ENCODE measurements around the gene KPNA6.
"Not testable (repeated sequence)": the region's sequence is repeated elsewhere in the genome, so short reads cannot be mapped to it uniquely, and the experiment has no call there.

Gene KPNA6

GRCh38 chr1:32116531-32116930, 8.7 kb downstream of the KPNA6 start:
- no peak overlapping the region for H3K27ac ChIP-seq (ENCODE audit: low read length)
- no peak overlapping the region for H3K4me3 ChIP-seq (ENCODE audit: low read length in 2 of 2)
- H3K4me1 ChIP-seq (ENCODE audit: control insufficient read depth, insufficient read depth, low read length): peaks cover 6% of the 10 kb centered on the region
- no peaks in the 10 kb centered on the region for H3K27me3 ChIP-seq (ENCODE audit: control insufficient read depth in 1 of 2, insufficient read depth in 2 of 2, low read length in 2 of 2)
- H3K9ac ChIP-seq (ENCODE audit: low read length in 2 of 2): no peak overlapping the region
- H3K9me3 ChIP-seq (ENCODE audit: control insufficient read depth in 2 of 2, low read length in 2 of 2): no peaks in the 10 kb centered on the region
- no peaks in the 10 kb centered on the region for H3K36me3 ChIP-seq (ENCODE audit: control insufficient read depth in 2 of 2, insufficient read depth in 2 of 2, low read length in 2 of 2)

GRCh38 chr1:32122151-32122550, 14.3 kb downstream of the KPNA6 start:
- no peaks in the 10 kb centered on the region for H3K36me3 ChIP-seq (ENCODE audit: control insufficient read depth in 2 of 2, insufficient read depth in 2 of 2, low read length in 2 of 2)
- peaks cover 3% of the 10 kb centered on the region for H3K4me1 ChIP-seq (ENCODE audit: control insufficient read depth, insufficient read depth, low read length)
- no peaks in the 10 kb centered on the region for H3K9me3 ChIP-seq (ENCODE audit: control insufficient read depth in 2 of 2, low read length in 2 of 2)
- H3K9ac ChIP-seq (ENCODE audit: low read length in 2 of 2): no peak overlapping the region
- no peak overlapping the region for H3K27ac ChIP-seq (ENCODE audit: low read length)
- no peaks in the 10 kb centered on the region for H3K27me3 ChIP-seq (ENCODE audit: control insufficient read depth in 1 of 2, insufficient read depth in 2 of 2, low read length in 2 of 2)
- no peak overlapping the region for H3K4me3 ChIP-seq (ENCODE audit: low read length in 2 of 2)

GRCh38 chr1:32123361-32123760, 15.5 kb downstream of the KPNA6 start:
- not testable (repeated sequence) for H3K9me3 ChIP-seq (ENCODE audit: control insufficient read depth in 2 of 2, low read length in 2 of 2); H3K27ac ChIP-seq (ENCODE audit: low read length); H3K27me3 ChIP-seq (ENCODE audit: control insufficient read depth in 1 of 2, insufficient read depth in 2 of 2, low read length in 2 of 2); H3K4me3 ChIP-seq (ENCODE audit: low read length in 2 of 2); H3K4me1 ChIP-seq (ENCODE audit: control insufficient read depth, insufficient read depth, low read length); H3K36me3 ChIP-seq (ENCODE audit: control insufficient read depth in 2 of 2, insufficient read depth in 2 of 2, low read length in 2 of 2); H3K9ac ChIP-seq (ENCODE audit: low read length in 2 of 2)

GRCh38 chr1:32125313-32125712, 17.5 kb downstream of the KPNA6 start:
- Histone ChIP-seq H3K27me3 (ENCODE audit: control insufficient read depth in 1 of 2, insufficient read depth in 2 of 2, low read length in 2 of 2) (no peaks in the 10 kb centered on the region), H3K4me3 (ENCODE audit: low read length in 2 of 2) (no peak overlapping the region), H3K4me1 (ENCODE audit: control insufficient read depth, insufficient read depth, low read length) (peaks cover 3% of the 10 kb centered on the region), H3K36me3 (ENCODE audit: control insufficient read depth in 2 of 2, insufficient read depth in 2 of 2, low read length in 2 of 2) (peaks cover 0 to 2% of the 10 kb centered on the region in 2 donors), H3K27ac (ENCODE audit: low read length) (no peak overlapping the region), H3K9ac (ENCODE audit: low read length in 2 of 2) (no peak overlapping the region), H3K9me3 (ENCODE audit: control insufficient read depth in 2 of 2, low read length in 2 of 2) (no peaks in the 10 kb centered on the region)

- H3K4me3 ChIP-seq (ENCODE audit: low read length in 2 of 2): no peak overlapping the region
- H3K9me3 ChIP-seq (ENCODE audit: control insufficient read depth in 2 of 2, low read length in 2 of 2): no peaks in the 10 kb centered on the region
- H3K27ac ChIP-seq (ENCODE audit: low read length): no peak overlapping the region
- H3K36me3 ChIP-seq (ENCODE audit: control insufficient read depth in 2 of 2, insufficient read depth in 2 of 2, low read length in 2 of 2): peaks cover 0 to 2% of the 10 kb centered on the region in 2 donors
- no peaks in the 10 kb centered on the region for H3K27me3 ChIP-seq (ENCODE audit: control insufficient read depth in 1 of 2, insufficient read depth in 2 of 2, low read length in 2 of 2)
- no peaks in the 10 kb centered on the region for H3K4me1 ChIP-seq (ENCODE audit: control insufficient read depth, insufficient read depth, low read length)
- no peak overlapping the region for H3K9ac ChIP-seq (ENCODE audit: low read length in 2 of 2)
Measured at GRCh38 chr1:32126770-32127169, 18.9 kb downstream of the KPNA6 start.

GRCh38 chr1:32127409-32128198, 19.7 kb downstream of the KPNA6 start:
- Histone ChIP-seq H3K4me3 (ENCODE audit: low read length in 2 of 2) (no peak overlapping the region), H3K27me3 (ENCODE audit: control insufficient read depth in 1 of 2, insufficient read depth in 2 of 2, low read length in 2 of 2) (no peaks in the 10 kb centered on the region), H3K4me1 (ENCODE audit: control insufficient read depth, insufficient read depth, low read length) (no peaks in the 10 kb centered on the region), H3K27ac (ENCODE audit: low read length) (no peak overlapping the region), H3K36me3 (ENCODE audit: control insufficient read depth in 2 of 2, insufficient read depth in 2 of 2, low read length in 2 of 2) (peaks cover 0 to 2% of the 10 kb centered on the region in 2 donors), H3K9ac (ENCODE audit: low read length in 2 of 2) (no peak overlapping the region), H3K9me3 (ENCODE audit: control insufficient read depth in 2 of 2, low read length in 2 of 2) (no peaks in the 10 kb centered on the region)

- no peaks in the 10 kb centered on the region for H3K4me1 ChIP-seq (ENCODE audit: control insufficient read depth, insufficient read depth, low read length)
Measured at GRCh38 chr1:32128479-32128878, 20.6 kb downstream of the KPNA6 start.

GRCh38 chr1:32128964-32129363, 21.1 kb downstream of the KPNA6 start:
- Histone ChIP-seq H3K4me3 (ENCODE audit: low read length in 2 of 2) (no peak overlapping the region), H3K27me3 (ENCODE audit: control insufficient read depth in 1 of 2, insufficient read depth in 2 of 2, low read length in 2 of 2) (no peaks in the 10 kb centered on the region), H3K36me3 (ENCODE audit: control insufficient read depth in 2 of 2, insufficient read depth in 2 of 2, low read length in 2 of 2) (peaks cover 0 to 2% of the 10 kb centered on the region in 2 donors), H3K9ac (ENCODE audit: low read length in 2 of 2) (no peak overlapping the region), H3K9me3 (ENCODE audit: control insufficient read depth in 2 of 2, low read length in 2 of 2) (no peaks in the 10 kb centered on the region), H3K4me1 (ENCODE audit: control insufficient read depth, insufficient read depth, low read length) (no peaks in the 10 kb centered on the region), H3K27ac (ENCODE audit: low read length) (no peak overlapping the region)

More at GRCh38 chr1:32128479-32128878, 20.6 kb downstream of the KPNA6 start:
- Histone ChIP-seq H3K36me3 (ENCODE audit: control insufficient read depth in 2 of 2, insufficient read depth in 2 of 2, low read length in 2 of 2) (peaks cover 0 to 2% of the 10 kb centered on the region in 2 donors), H3K9me3 (ENCODE audit: control insufficient read depth in 2 of 2, low read length in 2 of 2) (no peaks in the 10 kb centered on the region), H3K9ac (ENCODE audit: low read length in 2 of 2) (no peak overlapping the region), H3K4me3 (ENCODE audit: low read length in 2 of 2) (no peak overlapping the region), H3K27ac (ENCODE audit: low read length) (no peak overlapping the region), H3K27me3 (ENCODE audit: control insufficient read depth in 1 of 2, insufficient read depth in 2 of 2, low read length in 2 of 2) (no peaks in the 10 kb centered on the region)

- not testable (repeated sequence) for H3K9me3 ChIP-seq (ENCODE audit: control insufficient read depth in 2 of 2, low read length in 2 of 2); H3K36me3 ChIP-seq (ENCODE audit: control insufficient read depth in 2 of 2, insufficient read depth in 2 of 2, low read length in 2 of 2); H3K27me3 ChIP-seq (ENCODE audit: control insufficient read depth in 1 of 2, insufficient read depth in 2 of 2, low read length in 2 of 2); H3K4me1 ChIP-seq (ENCODE audit: control insufficient read depth, insufficient read depth, low read length); H3K4me3 ChIP-seq (ENCODE audit: low read length in 2 of 2); H3K27ac ChIP-seq (ENCODE audit: low read length); H3K9ac ChIP-seq (ENCODE audit: low read length in 2 of 2)
Measured at GRCh38 chr1:32133950-32134280, 26.1 kb downstream of the KPNA6 start.

GRCh38 chr1:32137111-32137510, 29.3 kb downstream of the KPNA6 start:
- Histone ChIP-seq H3K27me3 (ENCODE audit: control insufficient read depth in 1 of 2, insufficient read depth in 2 of 2, low read length in 2 of 2) (no peaks in the 10 kb centered on the region), H3K9me3 (ENCODE audit: control insufficient read depth in 2 of 2, low read length in 2 of 2) (no peaks in the 10 kb centered on the region), H3K27ac (ENCODE audit: low read length) (no peak overlapping the region), H3K4me1 (ENCODE audit: control insufficient read depth, insufficient read depth, low read length) (no peaks in the 10 kb centered on the region), H3K36me3 (ENCODE audit: control insufficient read depth in 2 of 2, insufficient read depth in 2 of 2, low read length in 2 of 2) (no peaks in the 10 kb centered on the region), H3K4me3 (ENCODE audit: low read length in 2 of 2) (no peak overlapping the region), H3K9ac (ENCODE audit: low read length in 2 of 2) (no peak overlapping the region)

- no peaks in the 10 kb centered on the region for H3K36me3 ChIP-seq (ENCODE audit: control insufficient read depth in 2 of 2, insufficient read depth in 2 of 2, low read length in 2 of 2)
- no peaks in the 10 kb centered on the region for H3K9me3 ChIP-seq (ENCODE audit: control insufficient read depth in 2 of 2, low read length in 2 of 2)
- H3K4me3 ChIP-seq (ENCODE audit: low read length in 2 of 2): no peak overlapping the region
- H3K4me1 ChIP-seq (ENCODE audit: control insufficient read depth, insufficient read depth, low read length): peaks cover 6% of the 10 kb centered on the region
- H3K27me3 ChIP-seq (ENCODE audit: control insufficient read depth in 1 of 2, insufficient read depth in 2 of 2, low read length in 2 of 2): no peaks in the 10 kb centered on the region
- H3K27ac ChIP-seq (ENCODE audit: low read length): no peak overlapping the region
- H3K9ac ChIP-seq (ENCODE audit: low read length in 2 of 2): no peak overlapping the region
Measured at GRCh38 chr1:32138965-32139364, 31.1 kb downstream of the KPNA6 start.
